Stimulated activated naive CD8-positive, alpha-beta T cell treated with anti-CD3 and anti-CD28 coated beads, Interleukin-15, amount 100 ng/mL, for 72 hours (primary cell): ENCODE measurements around the gene RPS8.
A peak's percentile ranks its signal among the peaks of the same experiment; 100 is the strongest.

ENCODE experiments used
- ATAC-seq: fragments of 150-1000 bp; cut with Tn5 transposase; 2 replicates; pipeline ENCODE4 v1.10.0; 2021; ENCODE audit warnings: mild to moderate bottlenecking, moderate library complexity
- DNase-seq, 2 donors: peaks; one replicate each; pipeline ENCODE4 v3.0.0; 2021 to 2022
- H3K27ac Mint-ChIP-seq, 2 donors: one replicate each; pipeline ENCODE4 v1.8.0; 2022; ENCODE audit warnings: mild to moderate bottlenecking in 2 of 2, mixed read lengths in 2 of 2, moderate library complexity in 2 of 2
- H3K27me3 Mint-ChIP-seq: one replicate; pipeline ENCODE4 v1.8.0; 2022; ENCODE audit warnings: mixed read lengths
- H3K4me1 Mint-ChIP-seq: one replicate; pipeline ENCODE4 v1.8.0; 2022; ENCODE audit warnings: mild to moderate bottlenecking, mixed read lengths
- H3K4me3 Mint-ChIP-seq, 2 donors: one replicate each; pipeline ENCODE4 v1.8.0; 2022; ENCODE audit warnings: mild to moderate bottlenecking in 2 of 2, mixed read lengths in 2 of 2, moderate library complexity in 1 of 2
- H3K9me3 Mint-ChIP-seq, 2 donors: one replicate each; pipeline ENCODE4 v1.8.0; 2022; ENCODE audit warnings: mixed read lengths in 2 of 2

Gene RPS8

GRCh38 chr1:44775930-44776729 lies 790 bp downstream of the RPS8 start:
- Mint-ChIP-seq H3K4me3 (peak overlapping the region; percentile 86 to 92), H3K27ac (peak overlapping the region; percentile 97 to 99), H3K4me1 (peaks cover 67% of the 10 kb centered on the region), H3K9me3 (no peaks in the 10 kb centered on the region), H3K27me3 (no peaks in the 10 kb centered on the region)
- peak in 1 of 2 donors; percentile 40 for DNase-seq
- ATAC-seq = peak; percentile 46

DNA sequence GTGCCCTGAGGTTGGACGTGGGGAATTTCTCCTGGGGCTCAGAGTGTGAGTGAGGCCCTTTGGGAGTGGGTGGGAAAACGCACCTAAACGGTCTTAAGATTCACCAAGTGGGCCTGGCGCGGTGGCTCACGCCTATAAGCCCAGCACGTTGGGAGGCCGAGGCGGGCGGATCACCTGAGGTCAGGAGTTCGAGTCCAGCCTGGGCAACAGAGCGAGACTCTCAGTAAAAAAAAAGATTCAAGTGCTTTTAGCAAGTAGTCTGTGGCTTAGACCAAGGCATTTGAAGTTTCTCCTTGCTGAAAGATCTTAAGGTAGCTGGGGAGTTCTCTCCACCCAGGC lies 1.4 kb downstream of the RPS8 start:
- peak overlapping the region; percentile 97 to 99 for H3K27ac Mint-ChIP-seq
- no peak for ATAC-seq

DNA sequence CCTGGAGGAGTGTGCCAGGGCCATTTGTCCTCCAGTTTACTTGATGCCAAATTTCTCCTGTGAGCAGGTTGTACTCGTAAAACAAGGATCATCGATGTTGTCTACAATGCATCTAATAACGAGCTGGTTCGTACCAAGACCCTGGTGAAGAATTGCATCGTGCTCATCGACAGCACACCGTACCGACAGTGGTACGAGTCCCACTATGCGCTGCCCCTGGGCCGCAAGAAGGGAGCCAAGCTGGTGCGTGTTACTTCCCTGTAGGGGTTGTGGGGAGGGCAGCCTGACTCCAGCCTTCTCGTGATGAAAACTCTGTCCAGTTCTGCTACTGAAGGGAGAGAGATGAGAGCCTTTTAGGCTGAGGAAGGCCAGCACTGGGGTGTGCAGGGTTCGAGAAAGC lies 2.2 kb downstream of the RPS8 start:
- no peaks in the 10 kb centered on the region for H3K27me3 Mint-ChIP-seq
- peaks cover 66% of the 10 kb centered on the region for H3K4me1 Mint-ChIP-seq
- no peaks in the 10 kb centered on the region for H3K9me3 Mint-ChIP-seq
- peak overlapping the region; percentile 86 to 92 for H3K4me3 Mint-ChIP-seq
- ATAC-seq = no peak
- H3K27ac Mint-ChIP-seq = peak overlapping the region; percentile 67 to 99
- DNase-seq = no peak

More for the DNA sequence above, 1.4 kb downstream of the RPS8 start:
- Mint-ChIP-seq H3K9me3 (no peaks in the 10 kb centered on the region), H3K4me1 (peaks cover 67% of the 10 kb centered on the region), H3K4me3 (peak overlapping the region; percentile 86 to 92), H3K27me3 (no peaks in the 10 kb centered on the region)
- no peak for DNase-seq

GRCh38 chr1:44777969-44778635 lies 2.8 kb downstream of the RPS8 start:
- Mint-ChIP-seq H3K27me3 (no peaks in the 10 kb centered on the region), H3K4me1 (peaks cover 65% of the 10 kb centered on the region), H3K4me3 (peak overlapping the region; percentile 86 to 92)

DNA sequence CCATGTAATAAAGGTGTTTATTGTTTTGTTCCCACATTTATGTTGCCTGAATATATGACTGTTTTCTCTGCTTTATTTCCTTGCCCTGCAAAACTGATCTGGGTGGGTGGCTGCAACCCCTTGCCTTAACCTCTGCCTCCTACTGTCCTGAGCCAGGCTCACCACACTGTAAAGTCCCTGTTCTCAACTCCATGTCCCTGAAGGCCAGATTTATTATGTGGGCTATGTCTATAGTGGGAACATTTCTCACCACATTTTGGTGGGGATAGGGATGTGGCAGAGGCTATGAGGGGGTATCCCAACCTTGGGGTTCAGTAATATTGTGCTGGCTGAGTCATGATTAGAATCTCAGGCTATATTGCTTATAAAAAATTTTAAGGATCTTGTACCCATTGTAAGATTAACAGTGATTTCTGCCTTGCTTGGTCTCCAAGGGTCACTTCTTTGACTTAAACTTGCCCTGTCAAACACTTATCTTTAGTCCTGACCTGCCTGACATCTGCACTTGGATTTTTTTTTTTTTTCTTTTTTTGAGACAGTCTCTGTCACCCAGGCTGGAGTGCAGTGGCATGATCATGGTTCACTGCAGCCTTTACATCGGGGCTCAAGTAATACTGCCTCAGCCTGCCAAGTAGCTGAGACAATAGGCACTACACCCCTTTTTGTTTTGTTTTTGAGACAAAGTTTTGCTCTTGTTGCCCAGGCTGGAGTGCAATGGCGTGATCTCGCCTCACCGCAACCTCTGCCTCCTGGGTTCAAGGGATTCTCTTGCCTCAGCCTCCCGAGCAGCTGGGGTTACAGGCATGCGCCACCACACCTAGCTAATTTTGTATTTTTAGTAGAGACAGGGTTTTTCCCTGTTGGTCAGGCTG lies 3.6 kb downstream of the RPS8 start:
- Mint-ChIP-seq H3K27me3 (no peaks in the 10 kb centered on the region), H3K4me3 (peak overlapping the region; percentile 52 to 64), H3K9me3 (no peaks in the 10 kb centered on the region), H3K27ac (peak overlapping the region in 1 of 2 donors; percentile 19), H3K4me1 (peaks cover 68% of the 10 kb centered on the region)
- no peak for DNase-seq
- no peak for ATAC-seq

More at GRCh38 chr1:44777969-44778635, 2.8 kb downstream of the RPS8 start:
- DNase-seq = no peak
- Mint-ChIP-seq H3K27ac (peak overlapping the region; percentile 67 to 99), H3K9me3 (no peaks in the 10 kb centered on the region)
- ATAC-seq = no peak

- DNase-seq (no peak), ATAC-seq (no peak)
- Mint-ChIP-seq H3K27ac (no peak overlapping the region), H3K4me3 (no peak overlapping the region), H3K9me3 (no peaks in the 10 kb centered on the region), H3K27me3 (no peaks in the 10 kb centered on the region), H3K4me1 (peaks cover 71% of the 10 kb centered on the region)
Measured at GRCh38 chr1:44780583-44781121, 5.3 kb downstream of the RPS8 start.

- Mint-ChIP-seq H3K27me3 (no peaks in the 10 kb centered on the region), H3K4me3 (peak overlapping the region; percentile 83 to 88), H3K9me3 (no peaks in the 10 kb centered on the region), H3K27ac (peak overlapping the region; percentile 78 to 80), H3K4me1 (peaks cover 60% of the 10 kb centered on the region)
- DNase-seq (no peak), ATAC-seq (peak; percentile 1)
Measured at GRCh38 chr1:44783697-44784093, 8.4 kb downstream of the RPS8 start.

- ATAC-seq = peak; percentile 55
- DNase-seq = peak in 1 of 2 donors; percentile 49
- Mint-ChIP-seq H3K27ac (peak overlapping the region; percentile 88 to 89), H3K4me3 (peak overlapping the region; percentile 83 to 88), H3K4me1 (peaks cover 54% of the 10 kb centered on the region), H3K27me3 (no peaks in the 10 kb centered on the region), H3K9me3 (no peaks in the 10 kb centered on the region)
Measured at GRCh38 chr1:44784094-44785028, 9.0 kb downstream of the RPS8 start.

DNA sequence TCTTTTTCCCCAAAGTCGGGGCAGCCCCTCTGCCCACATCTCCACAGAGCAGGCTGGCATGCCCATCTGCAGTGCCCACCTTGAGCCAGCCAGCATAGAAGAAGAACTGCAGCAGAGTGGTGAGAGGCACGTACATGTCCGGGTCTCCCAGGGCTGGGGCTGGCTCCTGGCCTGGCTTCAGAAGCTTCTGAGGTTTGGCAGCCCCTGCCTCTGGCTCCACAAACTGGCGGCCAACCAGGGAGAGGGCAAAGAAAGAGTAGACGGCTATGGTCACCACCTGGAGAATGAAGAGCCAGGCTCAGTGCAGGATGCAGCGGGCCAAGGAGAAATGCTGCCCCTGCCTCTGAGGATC lies 9.7 kb downstream of the RPS8 start:
- ATAC-seq (no peak), DNase-seq (no peak)
- peak overlapping the region; percentile 88 to 89 for H3K27ac Mint-ChIP-seq
- peak overlapping the region; percentile 78 to 88 for H3K4me3 Mint-ChIP-seq
- H3K9me3 Mint-ChIP-seq = no peaks in the 10 kb centered on the region
- no peaks in the 10 kb centered on the region for H3K27me3 Mint-ChIP-seq
- H3K4me1 Mint-ChIP-seq = peaks cover 47% of the 10 kb centered on the region

- Mint-ChIP-seq H3K27ac (peak overlapping the region; percentile 57 to 71), H3K4me1 (peaks cover 44% of the 10 kb centered on the region), H3K9me3 (no peaks in the 10 kb centered on the region), H3K27me3 (no peaks in the 10 kb centered on the region), H3K4me3 (peak overlapping the region; percentile 78 to 88)
- DNase-seq (no peak), ATAC-seq (peak; percentile 6)
Measured at GRCh38 chr1:44785501-44786137, 10.3 kb downstream of the RPS8 start.

GRCh38 chr1:44786138-44786840 lies 10.9 kb downstream of the RPS8 start:
- Mint-ChIP-seq H3K27ac (peak overlapping the region; percentile 57 to 71), H3K4me3 (peak overlapping the region; percentile 78 to 88), H3K27me3 (no peaks in the 10 kb centered on the region), H3K4me1 (peaks cover 46% of the 10 kb centered on the region), H3K9me3 (no peaks in the 10 kb centered on the region)
- DNase-seq = peak; percentile 79 to 80
- peak; percentile 72 for ATAC-seq

DNA sequence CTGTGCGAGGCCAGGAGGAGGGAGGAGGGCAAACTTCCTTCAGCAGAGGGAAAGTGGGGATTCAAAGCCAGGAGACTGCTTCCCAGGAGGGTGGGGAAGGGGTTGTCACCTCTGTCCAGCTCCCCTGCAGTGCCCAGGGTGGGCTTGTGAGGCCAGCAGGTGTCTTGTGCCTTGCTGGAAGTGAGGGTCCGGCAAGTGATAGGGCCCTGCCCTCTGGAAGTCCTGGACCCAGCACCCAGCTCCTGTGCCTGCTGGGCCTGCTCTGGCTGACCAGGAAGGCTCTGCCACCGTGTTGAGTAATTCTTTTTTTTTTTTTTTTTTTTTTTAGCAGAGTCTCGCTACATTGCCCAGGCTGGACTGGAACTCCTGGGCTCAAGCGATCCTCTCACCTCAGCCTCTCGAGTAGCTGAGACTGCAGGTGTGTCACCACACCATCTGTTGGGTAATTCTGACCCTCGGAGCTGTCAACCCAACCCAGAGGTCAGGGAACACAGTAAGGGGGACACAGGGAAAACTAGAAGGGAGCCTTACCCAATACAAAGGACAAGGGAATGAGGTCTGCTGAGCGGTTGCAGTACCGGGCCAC lies 11.6 kb downstream of the RPS8 start:
- Mint-ChIP-seq H3K9me3 (no peaks in the 10 kb centered on the region), H3K4me1 (peaks cover 46% of the 10 kb centered on the region), H3K27me3 (no peaks in the 10 kb centered on the region), H3K27ac (peak overlapping the region in 1 of 2 donors; percentile 5), H3K4me3 (peak overlapping the region; percentile 78 to 88)
- ATAC-seq (no peak), DNase-seq (no peak)

- H3K27ac Mint-ChIP-seq = no peak overlapping the region
- ATAC-seq = no peak
- H3K4me3 Mint-ChIP-seq = no peak overlapping the region
- H3K9me3 Mint-ChIP-seq = no peaks in the 10 kb centered on the region
- peaks cover 46% of the 10 kb centered on the region for H3K4me1 Mint-ChIP-seq
- H3K27me3 Mint-ChIP-seq = no peaks in the 10 kb centered on the region
- no peak for DNase-seq
Measured at GRCh38 chr1:44787506-44787905, 12.2 kb downstream of the RPS8 start.
